ENCODE data around the gene RAB17. TPM values are rescaled to one million over a fixed set of nuclear protein-coding genes. Genes with fewer than 3 reads are reported as not detected.

The RAB17 gene
- total RNA-seq, 2 experiments from 2014 or later, result 0.14 to 0.69 TPM

DNA sequence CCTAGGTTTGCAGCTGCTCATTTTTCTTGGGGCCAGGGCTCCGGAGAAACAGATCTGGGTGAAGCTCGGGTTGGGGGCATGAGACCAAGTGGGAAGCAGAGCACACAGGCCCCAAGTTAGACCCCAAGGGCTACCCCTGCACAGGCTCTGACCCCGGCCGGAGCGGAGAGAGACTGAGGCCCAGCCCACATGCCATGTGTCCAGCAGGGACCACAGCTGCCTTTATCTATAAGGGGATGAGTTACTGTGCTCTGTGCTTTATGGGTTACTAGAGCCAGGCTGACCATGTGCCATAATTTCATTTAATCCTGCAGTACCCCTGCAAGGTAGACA, 54.5 kb downstream of the RAB17 start:
- TF ChIP-seq, protein P1, sequence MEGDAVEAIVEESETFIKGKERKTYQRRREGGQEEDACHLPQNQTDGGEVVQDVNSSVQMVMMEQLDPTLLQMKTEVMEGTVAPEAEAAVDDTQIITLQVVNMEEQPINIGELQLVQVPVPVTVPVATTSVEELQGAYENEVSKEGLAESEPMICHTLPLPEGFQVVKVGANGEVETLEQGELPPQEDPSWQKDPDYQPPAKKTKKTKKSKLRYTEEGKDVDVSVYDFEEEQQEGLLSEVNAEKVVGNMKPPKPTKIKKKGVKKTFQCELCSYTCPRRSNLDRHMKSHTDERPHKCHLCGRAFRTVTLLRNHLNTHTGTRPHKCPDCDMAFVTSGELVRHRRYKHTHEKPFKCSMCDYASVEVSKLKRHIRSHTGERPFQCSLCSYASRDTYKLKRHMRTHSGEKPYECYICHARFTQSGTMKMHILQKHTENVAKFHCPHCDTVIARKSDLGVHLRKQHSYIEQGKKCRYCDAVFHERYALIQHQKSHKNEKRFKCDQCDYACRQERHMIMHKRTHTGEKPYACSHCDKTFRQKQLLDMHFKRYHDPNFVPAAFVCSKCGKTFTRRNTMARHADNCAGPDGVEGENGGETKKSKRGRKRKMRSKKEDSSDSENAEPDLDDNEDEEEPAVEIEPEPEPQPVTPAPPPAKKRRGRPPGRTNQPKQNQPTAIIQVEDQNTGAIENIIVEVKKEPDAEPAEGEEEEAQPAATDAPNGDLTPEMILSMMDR (IDR thresholded peaks at IDR 0.05), result no peak
- POLR2A ChIA-PET, result no interaction called here
- ATAC-seq, result no peak
- CTCF ChIA-PET, result interaction anchor here (0.5 to 3.4 kb wide), 2 partner anchors 23 to 204 kb away, joined by 3 to 14 read pairs; no protein-coding TSS in a partner anchor
- Mint-ChIP-seq H3K4me3 (no peak overlapping the region), H3K27me3 (no peaks in the 10 kb centered on the region), H3K9me3 (no peaks in the 10 kb centered on the region), H3K4me1 (ENCODE audit: low read depth) (no peaks in the 10 kb centered on the region), H3K36me3 (ENCODE audit: low read depth) (no peaks in the 10 kb centered on the region), H3K27ac (no peak overlapping the region)
- intact Hi-C loops (cut with micrococcal nuclease), result no loop called here
- DNase-seq, result no peak

DNA sequence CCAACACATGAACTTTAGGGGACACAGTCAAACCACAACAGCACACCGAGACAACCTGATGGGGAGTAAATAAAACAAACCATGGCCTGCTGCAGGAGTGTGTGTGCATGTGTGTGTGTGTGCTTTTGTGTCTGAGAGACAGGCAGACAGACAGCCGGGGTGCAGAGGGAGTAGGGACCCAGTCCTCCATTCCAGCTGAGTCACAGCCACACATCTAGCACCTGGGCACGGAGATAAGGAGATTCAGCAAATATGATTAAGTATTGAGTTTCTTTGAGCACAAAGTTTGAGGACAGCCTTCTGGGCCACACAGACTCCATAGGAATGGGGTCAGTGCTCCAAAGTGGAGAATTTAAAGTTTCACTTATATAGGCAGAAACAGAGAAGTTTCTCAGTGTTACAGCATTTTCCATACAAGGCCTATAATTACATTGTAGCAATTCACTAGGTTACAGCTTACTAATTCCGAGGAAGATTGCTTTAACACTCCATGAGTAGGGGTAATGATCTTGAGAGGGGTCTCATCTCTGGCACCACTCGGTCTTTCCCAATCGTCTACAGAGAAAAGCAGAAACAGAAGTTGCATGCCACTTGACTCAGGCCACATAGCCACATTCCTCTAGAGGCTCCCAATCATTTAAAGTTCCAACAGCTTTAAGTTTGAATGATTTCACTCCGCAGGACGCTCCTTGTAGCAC, 55.0 kb downstream of the RAB17 start:
- no peaks in the 10 kb centered on the region for H3K4me1 Mint-ChIP-seq (ENCODE audit: low read depth)
- TF ChIP-seq, protein P1 (IDR thresholded peaks at IDR 0.05), result no peak
- ChIA-PET CTCF (interaction anchor here (0.5 to 3.4 kb wide), 2 partner anchors 23 to 205 kb away, joined by 3 to 14 read pairs; no protein-coding TSS in a partner anchor), POLR2A (no interaction called here)
- H3K27me3 Mint-ChIP-seq, result no peaks in the 10 kb centered on the region
- no peak for ATAC-seq
- no peaks in the 10 kb centered on the region for H3K36me3 Mint-ChIP-seq (ENCODE audit: low read depth)
- no peak overlapping the region for H3K4me3 Mint-ChIP-seq
- no peak overlapping the region for H3K27ac Mint-ChIP-seq
- intact Hi-C loops (cut with micrococcal nuclease), result no loop called here
- no peak for DNase-seq
- no peaks in the 10 kb centered on the region for H3K9me3 Mint-ChIP-seq

DNA sequence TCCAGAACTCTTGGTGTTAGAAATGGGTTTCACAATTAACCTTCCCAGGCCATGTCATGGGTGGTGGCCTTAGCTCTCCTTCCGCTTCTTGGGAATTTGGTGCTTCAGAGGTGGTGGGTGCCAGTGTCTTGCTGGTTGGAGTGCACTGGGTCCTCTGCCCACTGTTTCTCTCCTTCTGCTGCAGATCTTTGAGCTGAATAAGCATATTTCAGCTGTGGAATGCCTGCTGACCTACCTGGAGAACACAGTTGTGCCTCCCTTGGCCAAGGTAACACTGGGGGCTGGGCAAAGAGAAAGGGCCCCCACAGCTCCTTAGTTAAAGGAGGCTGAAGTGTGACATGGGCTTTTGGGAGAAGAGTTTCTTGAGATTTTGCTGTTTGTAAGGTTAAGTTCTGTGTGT, 56.2 kb downstream of the RAB17 start:
- Mint-ChIP-seq H3K9me3 (no peaks in the 10 kb centered on the region), H3K27me3 (no peaks in the 10 kb centered on the region), H3K27ac (no peak overlapping the region), H3K4me3 (no peak overlapping the region), H3K4me1 (ENCODE audit: low read depth) (no peaks in the 10 kb centered on the region), H3K36me3 (ENCODE audit: low read depth) (no peaks in the 10 kb centered on the region)
- POLR2A ChIA-PET, result interaction anchor here (1.2 kb wide), 1 partner anchor 21 kb away, joined by 3 read pairs; no protein-coding TSS in a partner anchor
- TF ChIP-seq, protein P1 (IDR thresholded peaks at IDR 0.05), result no peak
- ATAC-seq (no peak), DNase-seq (no peak)
- intact Hi-C loops (cut with micrococcal nuclease), result loop anchor here (5.0 kb wide), 1 partner anchor 33 kb away; the partner anchor contains the start of gene PRLH
- CTCF ChIA-PET, result interaction anchor here (3.4 kb wide), 1 partner anchor 22 kb away, joined by 14 read pairs; no protein-coding TSS in a partner anchor

DNA sequence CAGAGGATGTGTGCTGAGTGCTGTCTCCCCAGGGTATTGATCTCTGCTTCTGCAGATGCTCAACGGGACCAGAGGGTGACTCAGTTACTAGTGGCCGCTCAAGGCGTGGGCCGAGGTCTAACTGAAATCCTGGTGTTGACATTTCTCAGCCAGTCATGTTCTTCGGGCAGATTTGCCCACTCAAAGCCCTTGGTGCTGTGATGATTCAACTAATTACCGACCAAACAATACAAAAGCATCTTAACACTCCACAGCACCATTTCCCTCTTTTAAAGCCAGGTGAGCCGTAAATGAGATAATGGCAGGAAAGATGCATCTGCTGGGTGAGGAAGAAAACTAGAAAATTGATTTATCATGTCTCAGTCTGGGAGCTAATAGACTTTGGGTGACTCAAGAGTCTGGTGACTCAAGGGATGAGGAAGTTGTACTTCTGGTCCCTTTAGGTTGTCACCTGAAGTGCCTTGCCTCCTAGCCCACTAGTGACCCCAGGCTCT, 56.8 kb downstream of the RAB17 start:
- intact Hi-C loops (cut with micrococcal nuclease), result loop anchor here (5.0 kb wide), 1 partner anchor 34 kb away; the partner anchor contains the start of gene PRLH
- POLR2A ChIA-PET, result interaction anchor here (1.2 kb wide), 1 partner anchor 21 kb away, joined by 3 read pairs; no protein-coding TSS in a partner anchor
- Mint-ChIP-seq H3K27me3 (no peaks in the 10 kb centered on the region), H3K4me3 (no peak overlapping the region), H3K36me3 (ENCODE audit: low read depth) (no peaks in the 10 kb centered on the region), H3K27ac (no peak overlapping the region), H3K4me1 (ENCODE audit: low read depth) (no peaks in the 10 kb centered on the region), H3K9me3 (no peaks in the 10 kb centered on the region)
- DNase-seq (no peak), ATAC-seq (no peak)
- CTCF ChIA-PET, result interaction anchor here (0.8 to 3.4 kb wide), 3 partner anchors 21 to 112 kb away, joined by 3 to 16 read pairs (median 14); no protein-coding TSS in a partner anchor
- TF ChIP-seq, protein P1 (IDR thresholded peaks at IDR 0.05), result no peak

DNA sequence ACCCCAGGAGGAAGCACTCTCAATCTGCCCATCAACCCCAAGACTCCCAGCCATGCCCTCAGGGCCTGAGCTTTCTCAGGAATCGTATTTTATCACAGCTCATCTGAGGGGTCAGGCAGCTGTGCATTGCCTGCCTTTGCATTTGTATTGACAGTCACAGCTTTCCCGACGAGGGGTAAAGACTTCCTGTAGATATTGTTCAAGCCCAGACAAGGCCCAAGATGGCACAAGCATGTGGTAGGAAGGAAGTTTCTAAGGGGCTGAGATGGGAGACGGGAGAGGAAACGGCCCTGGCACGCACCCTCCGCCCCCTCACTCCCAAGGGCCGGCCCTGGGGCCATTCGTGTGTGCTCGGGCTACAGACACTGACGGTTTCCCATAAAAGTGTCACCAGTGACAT, 58.4 kb downstream of the RAB17 start:
- POLR2A ChIA-PET, result no interaction called here
- no peak overlapping the region for H3K4me3 Mint-ChIP-seq

More for the DNA sequence above, 58.4 kb downstream of the RAB17 start:
- ATAC-seq (no peak), DNase-seq (no peak)
- intact Hi-C loops (cut with micrococcal nuclease), result loop anchor here (5.0 kb wide), 1 partner anchor 35 kb away; the partner anchor contains the start of gene PRLH
- H3K27ac Mint-ChIP-seq, result no peak overlapping the region
- no peaks in the 10 kb centered on the region for H3K36me3 Mint-ChIP-seq (ENCODE audit: low read depth)
- CTCF ChIA-PET, result interaction anchor here (1.0 to 2.4 kb wide), 4 partner anchors 20 to 110 kb away, joined by 3 to 16 read pairs (median 6); no protein-coding TSS in a partner anchor
- H3K4me1 Mint-ChIP-seq (ENCODE audit: low read depth), result no peaks in the 10 kb centered on the region
- H3K9me3 Mint-ChIP-seq, result no peaks in the 10 kb centered on the region
- TF ChIP-seq, protein P1 (IDR thresholded peaks at IDR 0.05), result no peak
- H3K27me3 Mint-ChIP-seq, result no peaks in the 10 kb centered on the region
